Stomach (tissue), 4 donors: Measurements from ENCODE around the gene RASSF6.

Source experiments
- POLR2AphosphoS5 ChIP-seq, 3 donors: sonication (generic); formaldehyde crosslinking; IDR thresholded peaks; one replicate each; pipeline ENCODE4 v1.6.1; 2016; ENCODE audit warnings: antibody characterized with exemption in 3 of 3
- TF ChIP-seq, protein P1 (sequence below), 7 experiments: fragments of 450-650 bp in 4 of 7; fragments of 200-600 bp in 3 of 7; sonication (generic) in 3 of 7; IDR thresholded peaks; one replicate each; pipeline ENCODE4 v1.5.1; 2016 to 2019; ENCODE audit warnings: antibody characterized with exemption in 7 of 7, control low read depth in 2 of 7, mild to moderate bottlenecking in 1 of 7

DNA sequence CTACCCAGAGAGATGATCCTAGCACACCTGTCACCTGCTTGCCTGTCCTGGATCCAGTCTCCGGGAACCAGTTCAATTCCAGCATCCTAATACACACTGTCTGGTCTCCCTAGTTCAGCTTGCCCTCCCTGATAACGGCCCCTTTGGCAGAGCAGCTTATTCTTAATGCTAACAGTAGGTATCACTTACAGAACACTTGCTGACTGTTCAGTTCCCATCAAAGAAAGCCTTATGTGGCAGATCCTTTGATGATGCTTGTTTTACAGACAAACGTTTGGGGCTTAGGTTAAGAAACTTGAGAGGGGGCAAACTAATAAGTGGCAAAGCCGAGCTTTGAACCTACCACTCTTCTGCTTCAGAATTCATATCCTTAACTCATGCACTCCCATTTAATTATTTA is 890 bp downstream of the RASSF6 start:
- TF ChIP-seq, protein P1, sequence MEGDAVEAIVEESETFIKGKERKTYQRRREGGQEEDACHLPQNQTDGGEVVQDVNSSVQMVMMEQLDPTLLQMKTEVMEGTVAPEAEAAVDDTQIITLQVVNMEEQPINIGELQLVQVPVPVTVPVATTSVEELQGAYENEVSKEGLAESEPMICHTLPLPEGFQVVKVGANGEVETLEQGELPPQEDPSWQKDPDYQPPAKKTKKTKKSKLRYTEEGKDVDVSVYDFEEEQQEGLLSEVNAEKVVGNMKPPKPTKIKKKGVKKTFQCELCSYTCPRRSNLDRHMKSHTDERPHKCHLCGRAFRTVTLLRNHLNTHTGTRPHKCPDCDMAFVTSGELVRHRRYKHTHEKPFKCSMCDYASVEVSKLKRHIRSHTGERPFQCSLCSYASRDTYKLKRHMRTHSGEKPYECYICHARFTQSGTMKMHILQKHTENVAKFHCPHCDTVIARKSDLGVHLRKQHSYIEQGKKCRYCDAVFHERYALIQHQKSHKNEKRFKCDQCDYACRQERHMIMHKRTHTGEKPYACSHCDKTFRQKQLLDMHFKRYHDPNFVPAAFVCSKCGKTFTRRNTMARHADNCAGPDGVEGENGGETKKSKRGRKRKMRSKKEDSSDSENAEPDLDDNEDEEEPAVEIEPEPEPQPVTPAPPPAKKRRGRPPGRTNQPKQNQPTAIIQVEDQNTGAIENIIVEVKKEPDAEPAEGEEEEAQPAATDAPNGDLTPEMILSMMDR (IDR thresholded peaks at IDR 0.05) = no peak
- TF ChIP-seq POLR2AphosphoS5 (IDR thresholded peaks at IDR 0.05) = no peak
